Measurements from ENCODE around the gene DNM1. TPM values are rescaled to one million over a fixed set of nuclear protein-coding genes. Genes with fewer than 3 reads are reported as not detected.

Gene DNM1
- total and polyA plus RNA-seq, 2 of the 8 experiments (the other 6 are each of a cell fraction or from before 2014, with no cell fraction given), result 34.3 to 62.7 TPM

DNA sequence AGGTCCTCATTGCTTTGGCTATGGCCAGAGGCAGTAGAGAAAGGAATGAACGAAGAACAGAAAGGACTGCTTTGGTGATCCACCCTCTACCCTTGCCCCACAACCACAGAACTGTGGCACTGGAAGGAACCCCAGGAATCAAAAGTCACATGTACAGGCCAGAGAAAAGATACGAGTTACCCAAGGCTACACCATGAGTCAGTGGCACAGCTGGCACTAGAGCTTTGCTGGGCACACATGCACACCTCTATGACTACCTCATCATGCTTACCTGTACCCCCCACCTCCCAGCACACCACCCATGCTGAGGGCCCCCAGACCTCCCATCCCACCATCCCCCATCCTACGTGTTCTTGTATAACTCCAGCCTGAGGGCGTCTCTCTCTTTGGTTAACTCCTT, 59.5 kb downstream of the DNM1 start (continued):
- TF ChIP-seq RAD21 (IDR thresholded peaks at IDR 0.05 in 1 of 2, conservative IDR thresholded peaks at IDR 0.05 in 1 of 2; ENCODE audit: low read depth in 2 of 2, low read length in 2 of 2) (no peak), SUZ12 (IDR thresholded peaks at IDR 0.05; ENCODE audit: low read length) (no peak), SIRT6 (IDR thresholded peaks at IDR 0.05; ENCODE audit: low read length) (no peak), JUN (IDR thresholded peaks at IDR 0.05; ENCODE audit: low read depth, low read length) (no peak), RFX5 (IDR thresholded peaks at IDR 0.05; ENCODE audit: borderline replicate concordance, low read depth, low read length) (no peak)
- TF ChIP-seq, protein P1, sequence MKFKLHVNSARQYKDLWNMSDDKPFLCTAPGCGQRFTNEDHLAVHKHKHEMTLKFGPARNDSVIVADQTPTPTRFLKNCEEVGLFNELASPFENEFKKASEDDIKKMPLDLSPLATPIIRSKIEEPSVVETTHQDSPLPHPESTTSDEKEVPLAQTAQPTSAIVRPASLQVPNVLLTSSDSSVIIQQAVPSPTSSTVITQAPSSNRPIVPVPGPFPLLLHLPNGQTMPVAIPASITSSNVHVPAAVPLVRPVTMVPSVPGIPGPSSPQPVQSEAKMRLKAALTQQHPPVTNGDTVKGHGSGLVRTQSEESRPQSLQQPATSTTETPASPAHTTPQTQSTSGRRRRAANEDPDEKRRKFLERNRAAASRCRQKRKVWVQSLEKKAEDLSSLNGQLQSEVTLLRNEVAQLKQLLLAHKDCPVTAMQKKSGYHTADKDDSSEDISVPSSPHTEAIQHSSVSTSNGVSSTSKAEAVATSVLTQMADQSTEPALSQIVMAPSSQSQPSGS (IDR thresholded peaks at IDR 0.05; ENCODE audit: low read length), result no peak
